COLO668 (cell line): ENCODE data around the gene THOP1.

Experiments
- DNase-seq: peaks from one replicate; lab custom pipeline; 2025; ENCODE audit not compliant: unreplicated experiment; lab: John Stamatoyannopoulos, UW

THOP1 gene

GRCh38 chr19:2802826-2803225 lies 17.5 kb downstream of the THOP1 start:
- DNase-seq, result no peak

- no peak for DNase-seq
These were observed 18.3 kb downstream of the THOP1 start for GRCh38 chr19:2803486-2804155.

- no peak for DNase-seq
These were observed 19.1 kb downstream of the THOP1 start for GRCh38 chr19:2804156-2805004.

GRCh38 chr19:2805261-2805900 lies 20.1 kb downstream of the THOP1 start:
- no peak for DNase-seq

- no peak for DNase-seq
These were observed 20.8 kb downstream of the THOP1 start for GRCh38 chr19:2805991-2806649.

GRCh38 chr19:2806736-2807378 lies 21.6 kb downstream of the THOP1 start:
- no peak for DNase-seq

- DNase-seq, result no peak
These were observed 22.3 kb downstream of the THOP1 start for GRCh38 chr19:2807379-2808128.

GRCh38 chr19:2808129-2808941 lies 23.0 kb downstream of the THOP1 start:
- DNase-seq, result no peak

GRCh38 chr19:2809387-2810140 lies 24.3 kb downstream of the THOP1 start:
- no peak for DNase-seq

- DNase-seq, result no peak
These were observed 25.1 kb downstream of the THOP1 start for GRCh38 chr19:2810141-2811091.

GRCh38 chr19:2811221-2811722 lies 26.0 kb downstream of the THOP1 start:
- no peak for DNase-seq

GRCh38 chr19:2811735-2812413 lies 26.6 kb downstream of the THOP1 start:
- no peak for DNase-seq

- no peak for DNase-seq
These were observed 27.3 kb downstream of the THOP1 start for GRCh38 chr19:2812414-2813234.

GRCh38 chr19:2813235-2814160 lies 28.2 kb downstream of the THOP1 start:
- no peak for DNase-seq

GRCh38 chr19:2814426-2814825 lies 29.1 kb downstream of the THOP1 start:
- no peak for DNase-seq
